ENCODE measurements around the gene CAMK2D.
"Not testable (repeated sequence)": the region's sequence is repeated elsewhere in the genome, so short reads cannot be mapped to it uniquely, and the experiment has no call there.

The CAMK2D gene

DNA sequence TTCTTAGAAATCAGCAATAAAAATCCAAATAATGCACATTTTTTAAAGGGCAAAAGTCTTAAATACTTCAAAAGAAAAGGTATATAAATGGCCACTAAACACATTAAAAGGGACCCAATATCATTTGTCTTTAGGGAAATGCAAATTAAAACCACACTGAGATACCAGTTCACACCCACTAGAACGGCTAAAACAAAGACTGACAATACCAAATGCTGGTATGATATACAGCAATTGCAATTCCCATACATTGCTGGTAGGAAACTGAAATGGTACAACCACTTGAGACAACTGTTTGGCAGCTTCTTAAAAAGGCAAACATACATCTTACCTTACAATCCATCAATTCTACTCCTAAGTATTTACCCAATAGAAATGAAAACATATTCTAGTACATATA, 33.7 kb downstream of the CAMK2D start:
- no peak for DNase-seq

DNA sequence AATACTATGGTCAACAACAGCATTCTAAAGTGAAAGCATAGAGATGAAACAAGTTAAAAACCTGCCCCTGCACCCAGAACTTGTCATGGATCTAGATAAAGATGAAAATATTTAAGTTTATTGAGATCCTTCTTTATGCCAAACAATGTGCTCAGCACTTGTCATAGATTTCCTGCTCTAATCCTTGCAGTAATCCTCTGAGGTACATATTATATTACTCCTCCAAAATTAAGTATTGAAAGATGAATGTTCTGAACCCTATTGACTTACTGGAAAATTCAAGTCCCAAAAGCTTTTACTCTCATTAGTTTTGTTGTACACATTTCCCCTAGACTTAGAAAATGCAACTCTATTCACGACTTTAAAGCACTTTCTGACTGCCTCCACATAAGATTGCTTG, 35.6 kb downstream of the CAMK2D start:
- DNase-seq = no peak

DNA sequence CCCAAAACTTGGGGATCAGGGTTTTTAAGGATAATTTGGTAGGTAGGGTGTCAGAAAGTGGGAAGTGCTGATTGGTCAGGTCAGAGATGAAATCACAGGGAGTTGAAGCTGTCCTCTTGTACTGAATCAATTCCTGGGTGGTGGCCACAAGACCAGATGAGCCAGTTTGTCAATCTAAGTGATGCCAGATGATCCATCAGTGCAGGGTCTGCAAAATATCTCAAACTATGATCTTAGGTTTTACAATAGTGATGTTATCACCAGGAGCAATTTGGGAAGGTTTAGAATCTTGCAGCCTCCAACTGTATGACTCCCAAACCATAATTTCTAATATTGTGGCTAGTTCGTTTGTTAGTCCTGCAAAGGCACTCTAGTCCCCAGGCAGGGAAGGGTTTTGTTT, 43.3 kb downstream of the CAMK2D start:
- DNase-seq = no peak

DNA sequence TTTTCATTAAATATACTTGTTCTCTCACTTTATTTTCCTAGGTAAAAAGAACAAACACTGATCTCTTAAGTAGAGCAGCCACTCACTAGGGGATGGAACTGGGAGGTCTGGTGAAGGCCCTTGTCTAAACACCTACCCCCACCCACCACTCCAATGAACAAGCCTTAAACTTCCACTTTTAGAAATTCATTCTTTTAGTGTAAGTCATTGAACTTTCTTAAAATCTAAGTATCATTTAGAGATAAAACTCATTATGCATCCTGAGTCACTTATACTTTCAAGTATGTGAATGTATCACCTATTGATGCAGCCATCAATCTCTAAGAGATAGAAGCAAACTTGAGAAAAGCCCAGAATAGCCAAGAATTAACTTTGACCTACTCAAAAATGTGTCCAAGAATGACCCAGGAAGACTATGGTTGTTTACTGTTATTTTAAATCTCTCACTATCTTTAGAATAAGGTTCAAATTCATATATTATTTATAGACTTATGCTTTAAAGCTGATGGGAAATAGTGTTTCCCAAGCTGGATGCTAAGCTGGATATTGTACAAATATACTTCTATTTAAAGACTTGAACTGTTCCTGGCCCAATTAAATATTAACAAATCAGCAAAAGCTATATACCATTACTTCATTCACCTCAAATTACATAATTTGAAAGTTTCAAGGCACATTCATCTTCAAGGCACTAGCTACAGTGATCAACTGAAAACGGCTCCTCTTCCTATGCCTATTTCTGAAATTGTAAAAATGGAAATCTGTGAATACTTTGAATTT, 49.5 kb downstream of the CAMK2D start:
- DNase-seq = no peak

DNA sequence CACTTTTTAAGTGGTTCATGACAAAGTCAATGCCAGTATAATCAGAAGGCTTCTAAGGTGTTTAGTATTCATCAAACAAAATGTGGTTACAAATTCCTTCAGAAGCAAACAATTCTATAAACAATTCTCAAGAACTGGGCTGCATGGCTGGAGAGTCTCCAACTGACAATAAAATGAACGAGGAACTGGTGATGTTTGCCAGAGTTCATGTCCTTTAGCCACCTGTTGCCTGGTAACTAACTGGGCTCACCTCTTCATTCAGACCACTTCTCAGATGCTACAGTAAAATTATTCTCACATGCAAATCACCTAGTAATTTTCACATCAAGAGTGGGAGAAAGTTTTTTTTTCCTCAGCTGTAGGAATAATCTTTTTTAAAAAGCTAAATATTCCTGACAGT, 53.3 kb downstream of the CAMK2D start:
- DNase-seq = no peak

DNA sequence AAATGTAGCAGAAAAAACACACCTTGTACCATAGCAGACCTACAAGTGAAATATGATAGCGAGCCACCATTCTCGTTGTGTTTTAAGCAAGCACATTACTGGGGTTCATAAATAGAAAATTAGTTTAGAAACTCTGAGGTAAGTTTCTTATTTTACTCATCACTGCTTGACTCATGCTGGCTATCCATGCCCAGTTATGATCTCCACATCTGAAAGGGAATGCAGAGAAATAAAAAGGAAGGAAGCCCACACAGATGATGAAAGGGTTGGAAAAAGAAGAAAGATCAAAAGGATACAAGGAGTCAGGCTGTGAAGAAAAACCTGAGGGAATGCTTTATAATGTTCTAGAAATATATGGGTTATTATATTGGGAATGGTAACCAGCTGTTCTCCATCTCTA, 54.5 kb downstream of the CAMK2D start:
- no peak for DNase-seq

DNA sequence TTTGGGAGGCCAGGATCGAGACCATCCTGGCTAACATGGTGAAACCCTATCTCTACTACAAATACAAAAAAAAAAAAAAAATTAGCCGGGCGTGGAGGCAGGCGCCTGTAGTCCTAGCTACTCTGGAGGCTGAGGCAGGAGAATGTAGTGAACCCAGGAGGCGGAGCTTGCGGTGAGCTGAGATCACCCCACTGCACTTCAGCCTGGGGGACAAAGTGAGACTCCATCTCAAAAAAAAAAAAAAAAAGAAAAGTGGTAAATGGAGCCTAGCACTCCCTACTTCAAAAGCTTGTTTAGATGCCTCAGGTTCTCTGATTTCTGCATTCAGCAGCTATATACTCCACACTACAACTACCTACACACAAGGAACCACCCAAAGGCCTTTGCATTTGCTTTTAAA, 56.4 kb downstream of the CAMK2D start:
- not testable (repeated sequence) for DNase-seq

DNA sequence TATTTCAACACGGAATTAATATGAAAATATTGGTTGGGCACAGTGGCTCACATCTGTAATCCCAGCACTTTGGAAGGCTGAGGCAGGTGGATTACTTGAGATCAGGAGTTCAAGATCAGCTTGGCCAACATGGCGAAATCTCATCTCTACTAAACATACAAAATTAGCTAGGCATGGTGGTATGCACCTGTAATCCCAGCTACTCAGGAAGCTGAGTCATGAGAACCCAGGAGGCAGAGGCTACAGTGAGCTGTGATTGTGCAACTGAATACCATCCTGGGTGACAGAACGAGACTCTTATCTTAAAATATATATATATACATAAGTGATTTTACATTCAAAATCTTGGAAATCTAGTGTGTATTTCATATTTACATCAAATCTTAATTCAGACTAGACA, 58.9 kb downstream of the CAMK2D start:
- DNase-seq = not testable (repeated sequence)

DNA sequence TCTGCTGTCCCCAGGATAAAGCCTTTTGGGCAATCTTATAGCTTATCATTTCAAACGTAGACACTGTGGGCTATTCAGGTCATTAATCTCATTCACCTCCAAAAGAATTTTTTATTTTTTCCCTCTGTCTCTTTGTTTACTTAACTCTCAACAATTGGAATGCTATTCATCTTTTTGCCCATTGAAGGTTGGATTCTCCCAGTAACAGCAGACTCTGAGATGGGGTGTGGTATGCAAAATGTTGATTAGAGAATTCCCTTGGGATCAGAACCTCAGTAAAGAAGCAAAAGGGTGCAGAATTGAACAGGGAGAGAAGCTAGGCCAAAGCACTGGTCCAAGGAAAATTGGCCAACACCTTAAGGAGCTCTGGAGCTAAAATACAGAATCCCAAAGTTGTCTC, 60.4 kb downstream of the CAMK2D start:
- no peak for DNase-seq

DNA sequence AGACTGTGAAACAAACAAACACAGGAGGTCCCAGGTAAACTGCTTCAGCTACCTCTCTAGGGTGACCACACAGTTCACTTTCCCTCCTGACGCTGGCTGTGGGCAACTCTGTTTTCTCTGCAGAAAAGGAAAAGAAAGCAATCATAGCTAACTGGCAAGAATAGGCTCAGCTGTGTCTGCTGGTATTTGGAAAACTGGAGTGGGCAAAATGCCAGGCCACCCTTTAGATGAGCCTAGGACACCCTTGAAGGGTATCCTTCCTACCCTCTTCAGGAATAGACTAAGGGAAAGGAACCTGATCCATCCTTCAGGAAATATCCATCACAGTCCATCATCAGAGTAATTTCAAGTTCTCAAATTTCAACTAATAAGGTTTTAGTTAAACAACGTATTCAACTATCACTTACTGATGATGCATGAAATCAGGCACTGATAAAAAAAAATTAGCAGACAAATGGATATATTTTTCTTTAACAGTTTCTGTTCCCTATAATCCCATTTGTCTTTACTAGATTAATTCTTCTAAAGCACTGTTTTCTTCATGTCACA, 60.9 kb downstream of the CAMK2D start:
- DNase-seq = no peak

DNA sequence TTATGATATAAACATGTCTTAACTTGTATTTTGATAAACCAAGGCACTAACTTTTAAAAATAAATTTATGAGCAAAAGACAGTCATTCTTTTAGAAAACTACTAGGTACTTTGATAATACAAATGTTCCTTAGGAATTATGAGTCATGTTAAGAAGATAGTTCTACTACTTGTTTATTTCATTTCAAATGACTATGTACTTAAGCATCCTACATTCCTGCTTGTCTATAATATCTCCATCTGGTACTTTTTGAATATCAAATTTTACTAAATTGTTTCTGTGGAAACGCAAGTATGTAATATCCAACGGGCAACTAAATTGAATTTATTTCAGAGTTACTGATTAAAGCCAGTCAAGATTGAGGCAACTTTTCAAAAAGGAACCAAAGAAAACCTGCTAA, 61.8 kb downstream of the CAMK2D start:
- DNase-seq = no peak

DNA sequence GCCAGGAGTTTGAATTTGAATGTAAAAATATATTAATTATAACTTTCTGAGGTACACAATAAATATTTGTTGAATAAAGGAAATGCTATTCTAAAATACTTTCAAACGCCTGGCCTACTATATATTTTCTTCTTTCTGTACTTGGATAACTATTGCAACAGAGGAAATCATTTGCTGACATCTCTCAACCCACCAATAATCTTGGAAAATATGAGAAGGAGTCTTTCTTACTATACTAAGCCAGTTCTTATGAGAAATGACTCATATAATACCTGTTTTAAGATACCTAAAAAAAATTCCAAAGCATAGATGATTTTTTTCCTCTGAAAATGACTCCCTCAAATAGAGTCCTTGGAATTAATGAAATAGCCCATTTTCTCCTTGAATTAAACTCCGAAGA, 64.1 kb downstream of the CAMK2D start:
- no peak for DNase-seq

DNA sequence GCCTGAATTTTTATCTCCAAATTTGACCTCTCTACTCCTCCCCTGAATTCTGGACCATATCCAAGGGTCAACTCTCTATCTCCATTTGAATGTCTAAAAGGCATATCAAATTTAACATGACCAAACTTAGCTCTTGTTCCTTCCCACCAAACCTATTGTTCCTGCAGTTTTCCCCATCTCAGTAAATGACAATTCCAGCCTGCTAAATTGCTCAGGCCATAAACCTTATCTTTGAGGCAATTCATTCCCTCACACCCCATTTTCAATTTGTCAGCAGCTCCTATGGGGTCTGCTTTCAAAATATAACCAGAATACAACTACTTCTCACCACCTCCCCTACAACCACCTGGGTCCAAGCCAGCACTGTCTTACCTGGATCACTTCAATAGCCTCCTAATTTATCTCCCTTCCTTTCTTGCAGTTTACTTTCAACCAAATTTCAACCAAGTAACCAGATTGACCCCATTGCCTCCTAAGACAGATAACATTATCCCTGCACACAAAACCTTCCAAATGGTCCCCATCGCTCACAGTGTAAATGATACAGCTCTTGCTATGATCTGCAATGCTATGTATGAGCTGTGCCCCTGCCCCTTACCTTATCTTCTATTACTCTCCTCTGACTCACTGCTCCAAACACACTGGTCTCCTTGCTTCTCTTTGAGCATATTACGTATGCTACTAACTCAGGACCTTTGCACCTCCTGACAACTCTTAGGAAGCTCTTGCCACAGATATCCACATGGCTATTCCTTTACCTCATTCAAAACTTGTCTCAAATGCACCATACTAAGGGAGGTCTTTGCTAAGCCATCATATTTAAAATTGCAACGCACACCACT, 66.0 kb downstream of the CAMK2D start:
- no peak for DNase-seq

DNA sequence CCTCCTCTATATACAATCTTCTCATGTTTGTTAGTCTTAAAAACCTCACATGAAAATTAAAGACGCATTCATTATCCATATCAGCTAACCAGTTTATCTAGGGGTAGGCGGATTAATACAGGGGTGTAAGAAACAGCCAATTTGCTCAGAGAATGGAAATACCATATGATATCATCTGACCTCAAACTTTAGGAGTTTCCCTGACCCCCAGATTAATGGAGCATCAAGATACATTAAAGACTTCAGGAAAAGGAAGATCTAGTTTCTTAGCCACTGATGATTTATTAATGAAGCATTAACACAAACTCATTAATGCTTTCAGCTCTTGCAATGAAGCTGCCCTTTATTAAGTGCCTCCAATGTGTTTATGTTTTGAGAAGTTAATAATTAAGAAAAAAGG, 67.5 kb downstream of the CAMK2D start:
- DNase-seq = no peak

DNA sequence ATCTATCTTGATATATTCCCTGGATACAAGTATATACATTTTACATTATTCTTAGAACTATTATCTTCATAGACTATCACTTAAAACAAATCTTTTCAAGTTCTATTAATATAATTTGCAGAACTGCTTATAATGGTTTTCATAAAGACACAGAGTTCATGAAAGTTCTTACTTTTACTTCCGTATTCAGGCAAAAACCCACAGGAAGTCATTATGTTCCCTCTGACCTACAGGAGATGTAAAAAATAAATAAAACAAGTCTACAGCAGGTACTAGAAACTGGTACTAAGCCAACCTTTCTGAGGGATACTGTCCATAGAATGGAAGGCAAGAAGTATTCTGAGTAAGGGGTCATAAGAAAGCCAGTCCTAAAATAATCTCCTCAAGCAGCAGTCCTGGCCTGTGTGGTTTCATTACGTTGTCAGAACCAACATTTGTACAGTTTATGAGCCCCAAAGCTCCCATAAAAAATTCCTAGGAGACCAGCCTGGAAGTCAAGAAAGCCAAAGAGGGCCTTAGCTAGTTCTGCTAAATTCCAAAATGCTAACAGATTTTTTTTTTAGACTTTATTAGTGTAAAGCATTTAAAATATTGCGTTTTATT, 68.6 kb downstream of the CAMK2D start:
- DNase-seq = no peak

DNA sequence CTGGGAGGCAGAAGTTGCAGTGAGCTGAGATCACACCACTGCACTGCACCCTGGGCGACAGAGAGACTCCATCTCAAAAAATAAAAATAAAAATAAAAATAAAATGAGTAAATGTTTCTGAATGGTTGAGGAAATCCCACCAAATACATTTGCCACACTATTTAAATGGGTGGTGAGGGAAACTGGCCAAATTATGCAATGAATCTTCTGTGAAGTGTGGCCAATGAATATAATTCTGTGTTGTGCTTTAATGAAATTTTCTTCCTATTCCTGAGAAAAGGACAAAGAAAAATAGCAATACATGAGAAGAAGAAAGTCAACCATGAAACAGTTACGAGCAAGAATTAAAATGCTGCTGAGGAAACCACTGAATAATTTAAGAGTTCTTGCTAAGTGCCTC, 69.9 kb downstream of the CAMK2D start:
- DNase-seq = no peak

DNA sequence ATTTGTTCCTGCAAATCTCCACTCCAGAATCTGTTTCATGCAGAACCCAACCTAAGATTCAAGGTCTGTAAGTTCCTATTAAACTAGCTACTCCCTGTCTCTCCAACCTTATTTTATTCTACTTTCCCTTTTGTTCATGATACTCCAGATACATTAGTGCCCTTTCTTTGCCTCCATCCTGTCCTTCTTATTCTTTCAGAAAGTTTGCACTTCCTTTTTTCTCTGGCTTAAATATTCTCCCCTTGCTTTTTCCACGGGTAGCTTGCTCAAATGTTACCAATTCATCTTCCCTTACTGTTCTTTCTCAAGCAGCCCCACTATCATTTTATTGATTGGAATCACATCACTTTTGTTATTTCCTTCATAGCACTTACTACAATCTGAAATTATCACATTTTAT, 72.1 kb downstream of the CAMK2D start:
- DNase-seq = no peak

DNA sequence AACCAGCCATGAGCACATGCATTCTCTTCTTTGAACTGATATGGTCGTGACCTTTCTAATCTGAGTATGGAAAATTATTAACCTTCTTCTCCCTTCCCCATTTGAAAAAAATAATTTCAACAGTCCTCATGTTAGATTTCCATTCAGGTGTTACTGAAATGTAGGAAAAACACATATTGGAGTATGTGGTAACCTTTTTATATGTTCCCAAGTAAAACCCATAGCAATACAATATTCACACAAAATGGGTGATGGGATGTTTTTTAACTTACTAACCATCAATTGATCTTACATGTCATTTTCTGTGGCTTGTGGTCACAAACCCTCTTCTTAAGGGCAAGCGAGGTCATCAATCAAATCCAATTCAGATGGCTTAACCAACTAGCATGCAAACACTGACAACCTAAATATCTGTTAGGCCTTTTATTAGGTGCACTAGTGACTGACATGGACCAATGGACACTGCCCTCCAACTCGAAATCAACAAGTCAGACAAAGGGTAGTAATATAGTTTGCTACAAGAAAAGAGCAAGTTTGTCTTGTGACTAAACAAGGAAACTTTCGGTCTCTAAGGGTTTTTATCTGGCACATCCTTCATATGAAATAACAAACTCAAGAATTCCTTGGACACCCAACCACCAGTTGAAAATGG, 74.3 kb downstream of the CAMK2D start:
- DNase-seq = no peak

DNA sequence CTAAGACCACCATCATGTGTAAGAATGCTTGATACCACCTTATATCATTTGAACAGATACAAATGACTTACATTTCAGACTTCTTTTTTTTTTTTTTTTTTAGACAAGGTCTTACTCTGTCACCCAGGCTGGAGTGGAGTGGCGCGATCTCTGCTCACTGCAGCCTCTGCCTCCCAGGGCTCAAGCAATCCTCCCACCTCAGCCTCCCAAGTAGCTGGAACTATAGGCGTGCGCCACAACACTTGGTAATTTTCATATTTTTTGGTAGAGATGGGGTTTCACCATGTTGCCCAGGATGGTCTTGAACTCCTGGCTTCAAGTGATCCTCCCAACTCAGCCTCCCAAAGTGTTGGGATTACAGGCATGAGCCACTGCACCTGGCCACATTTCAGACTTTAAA, 76.4 kb downstream of the CAMK2D start:
- not testable (repeated sequence) for DNase-seq

DNA sequence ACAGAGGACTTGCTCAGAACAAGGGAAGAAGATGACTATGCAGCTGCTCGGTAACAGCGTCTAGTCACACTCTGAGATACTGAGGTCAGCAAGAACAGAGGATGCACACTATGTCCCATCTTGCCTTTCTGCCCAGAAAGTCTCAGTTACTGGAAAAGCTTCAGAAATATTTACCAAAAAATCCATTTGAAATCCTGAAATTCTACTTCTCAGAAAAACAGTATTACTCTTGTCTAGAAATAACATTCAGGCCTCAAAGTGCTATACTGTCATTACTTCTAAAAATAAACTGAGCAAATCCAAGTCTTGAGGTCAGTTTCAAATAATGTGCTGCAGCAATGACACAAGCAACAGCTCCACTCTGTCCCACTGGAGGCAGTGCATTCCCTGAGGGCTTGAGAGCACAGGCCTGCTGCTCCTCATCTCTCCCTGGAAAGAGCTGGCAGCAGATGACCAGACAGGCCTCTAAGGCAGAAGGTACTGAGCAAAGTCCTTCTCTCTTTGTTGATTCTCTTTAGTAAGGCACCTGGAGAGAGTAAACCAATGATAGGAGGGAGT, 76.9 kb downstream of the CAMK2D start:
- DNase-seq = no peak

DNA sequence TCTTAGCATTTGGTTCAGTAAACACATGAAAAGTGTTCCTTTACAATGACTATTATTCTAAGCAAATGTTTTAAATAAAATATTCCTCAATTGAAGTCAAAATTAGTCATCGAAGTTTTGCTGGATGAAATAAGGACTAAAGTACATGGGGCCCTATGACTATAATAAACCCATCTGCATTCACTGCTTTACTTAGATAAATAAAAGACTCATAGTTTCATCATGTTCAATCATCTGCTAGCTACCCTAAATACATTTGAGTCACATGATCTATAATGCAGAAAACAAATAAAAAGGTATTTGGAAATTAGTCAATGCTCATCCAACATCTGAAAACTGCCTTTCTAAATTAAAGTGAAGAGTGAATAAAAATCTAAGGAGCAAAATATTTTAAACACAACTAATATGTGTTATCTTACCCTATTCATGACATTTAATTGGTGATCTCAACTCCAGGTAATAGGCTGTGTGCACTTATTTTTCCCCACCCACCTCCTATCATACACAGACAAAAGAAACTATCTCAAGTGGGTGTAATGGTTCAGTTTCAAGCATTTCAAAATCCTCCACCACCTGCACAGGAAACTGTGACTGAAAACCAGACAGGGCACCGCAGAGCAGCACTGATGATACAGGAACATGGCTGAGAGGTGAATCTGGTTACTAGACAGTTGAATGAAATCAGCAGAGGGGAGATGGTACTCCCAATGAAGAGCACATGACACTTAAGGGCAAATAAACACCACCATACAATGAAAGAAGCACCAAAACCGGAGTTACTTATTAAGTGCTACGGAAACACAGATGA, 78.6 kb downstream of the CAMK2D start:
- peak; percentile 65 for DNase-seq

DNA sequence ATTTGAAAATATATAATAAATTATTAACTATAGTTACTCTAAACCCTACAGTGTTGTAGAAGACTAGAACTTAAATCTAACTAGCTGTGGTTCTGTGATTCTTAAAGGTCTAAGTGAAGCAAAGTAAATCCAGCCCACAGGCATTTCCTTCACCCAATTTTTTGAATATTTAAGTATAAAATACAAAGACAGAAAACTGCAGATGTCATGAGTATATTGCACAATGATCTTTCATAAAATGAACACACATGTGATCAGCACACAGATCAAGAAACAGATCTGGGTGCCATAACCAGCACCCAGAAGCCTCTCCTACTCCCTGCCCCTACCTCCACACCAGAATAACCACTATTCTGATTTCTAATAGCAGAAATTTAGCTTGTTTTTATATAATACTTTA, 82.9 kb downstream of the CAMK2D start:
- DNase-seq = no peak

Data from stimulated activated CD4-positive, alpha-beta T cell treated with anti-CD3 and anti-CD28 coated beads, Interleukin-4, amount 100 ng/mL, for 1 hour (primary cell).